A549 (cell line): ENCODE measurements around the gene ZNF804B.

Source experiments
- CHD2 ChIP-seq: fragments of 150-350 bp; IDR thresholded peaks from 2 replicates; pipeline ENCODE4 v1.6.1; 2014; ENCODE audit warnings: low read length; ENCODE audit not compliant: partially characterized antibody
- CTCF ChIP-seq: fragments of >200 bp; sonication (Bioruptor Twin); formaldehyde crosslinking; IDR thresholded peaks from 3 replicates; pipeline ENCODE4 v1.5.1; 2016
- ELK1 ChIP-seq: fragments of 150-350 bp; IDR thresholded peaks from 2 replicates; pipeline ENCODE4 v1.6.1; 2014; ENCODE audit warnings: low read depth, mild to moderate bottlenecking, low read length
- HDAC2 ChIP-seq: fragments of 200-600 bp; sonication (generic); IDR thresholded peaks from 2 replicates; pipeline ENCODE4 v1.6.1; 2016
- POLR2A ChIP-seq: IDR thresholded peaks from 2 replicates; pipeline ENCODE4 v1.6.1; 2012; ENCODE audit warnings: mild to moderate bottlenecking, low read length
- SMC3 ChIP-seq: fragments of >200 bp; sonication (Bioruptor Twin); formaldehyde crosslinking; IDR thresholded peaks from 3 replicates; pipeline ENCODE4 v1.6.1; 2018; ENCODE audit warnings: inconsistent platforms
- ZC3H11A ChIP-seq: fragments of 450-650 bp; IDR thresholded peaks from 2 replicates; pipeline ENCODE4 v1.6.1; 2014; ENCODE audit warnings: antibody characterized with exemption, mild to moderate bottlenecking

GRCh38 chr7:88789480-88790064 lies 30.1 kb downstream of the ZNF804B start:
- TF ChIP-seq ELK1, result no peak
- TF ChIP-seq CHD2, result no peak
- TF ChIP-seq CTCF, result peak; percentile 56
- TF ChIP-seq POLR2A, result no peak
- no peak for TF ChIP-seq HDAC2
- no peak for TF ChIP-seq ZC3H11A
- peak; percentile 55 for TF ChIP-seq SMC3
